Skeletal muscle tissue (tissue), 4 donors: ENCODE measurements around the gene EDEM1. TPM values are rescaled to one million over a fixed set of nuclear protein-coding genes. Genes with fewer than 3 reads are reported as not detected.
"Not testable (repeated sequence)": the region's sequence is repeated elsewhere in the genome, so short reads cannot be mapped to it uniquely, and the experiment has no call there.

Source experiments
- H3K27ac ChIP-seq: one replicate; pipeline ENCODE4 v1.7.0; 2013; ENCODE audit warnings: mild to moderate bottlenecking, low read depth, low read length, inconsistent platforms
- H3K27me3 ChIP-seq, 3 donors: one replicate each; pipeline ENCODE4 v1.7.0; 2013; ENCODE audit warnings: low read length in 3 of 3; ENCODE audit not compliant: control insufficient read depth in 3 of 3, insufficient read depth in 3 of 3
- H3K36me3 ChIP-seq, 3 donors: one replicate each; pipeline ENCODE4 v1.7.0; 2013; ENCODE audit warnings: low read length in 3 of 3; ENCODE audit not compliant: control insufficient read depth in 3 of 3, insufficient read depth in 3 of 3
- H3K4me1 ChIP-seq, 3 donors: one replicate each; pipeline ENCODE4 v1.7.0; 2013; ENCODE audit warnings: low read length in 3 of 3, mild to moderate bottlenecking in 3 of 3; ENCODE audit not compliant: control insufficient read depth in 3 of 3, insufficient read depth in 3 of 3
- H3K4me3 ChIP-seq, 3 donors: one replicate each; pipeline ENCODE4 v1.7.0; 2013; ENCODE audit warnings: low read length in 3 of 3
- H3K9ac ChIP-seq, 3 donors: one replicate each; pipeline ENCODE4 v1.7.0; 2013; ENCODE audit warnings: low read length in 3 of 3, mild to moderate bottlenecking in 3 of 3, moderate library complexity in 2 of 3, low read depth in 1 of 3
- H3K9me3 ChIP-seq, 3 donors: one replicate each; pipeline ENCODE4 v1.7.0; 2013; ENCODE audit warnings: low read length in 3 of 3; ENCODE audit not compliant: control insufficient read depth in 3 of 3
- total RNA-seq: library from RNA; depleted of rRNA; stranded (reverse); fragments of >200 nt; gene quantifications from one replicate; pipeline ENCODE4 v1.2.3, GENCODE V29; 2014
- donor health status: Osteomylitis.

The EDEM1 gene
- total RNA-seq, 1 donor from 2014 or later = 5.7 TPM

DNA sequence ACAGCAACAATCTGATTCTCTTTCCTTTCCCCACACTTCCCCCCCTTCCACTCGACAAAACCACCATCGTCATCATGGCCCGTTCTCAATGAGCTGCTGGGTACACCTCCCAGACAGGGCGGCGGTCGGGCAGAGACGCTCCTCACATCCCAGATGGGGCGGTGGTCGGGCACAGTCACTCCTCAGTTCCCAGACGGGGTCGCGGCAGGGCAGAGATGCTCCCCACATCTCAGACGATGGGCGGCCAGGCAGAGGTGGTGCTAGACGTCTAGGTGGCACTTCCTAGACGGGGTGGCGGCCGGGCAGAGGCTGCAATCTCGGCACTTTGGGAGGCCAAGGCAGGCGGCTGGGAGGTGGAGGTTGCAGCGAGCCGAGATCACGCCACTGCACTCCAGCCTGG lies 55.3 kb downstream of the EDEM1 start:
- not testable (repeated sequence) for H3K27ac ChIP-seq, H3K27me3 ChIP-seq, H3K4me1 ChIP-seq, H3K36me3 ChIP-seq, H3K4me3 ChIP-seq, H3K9ac ChIP-seq, H3K9me3 ChIP-seq

DNA sequence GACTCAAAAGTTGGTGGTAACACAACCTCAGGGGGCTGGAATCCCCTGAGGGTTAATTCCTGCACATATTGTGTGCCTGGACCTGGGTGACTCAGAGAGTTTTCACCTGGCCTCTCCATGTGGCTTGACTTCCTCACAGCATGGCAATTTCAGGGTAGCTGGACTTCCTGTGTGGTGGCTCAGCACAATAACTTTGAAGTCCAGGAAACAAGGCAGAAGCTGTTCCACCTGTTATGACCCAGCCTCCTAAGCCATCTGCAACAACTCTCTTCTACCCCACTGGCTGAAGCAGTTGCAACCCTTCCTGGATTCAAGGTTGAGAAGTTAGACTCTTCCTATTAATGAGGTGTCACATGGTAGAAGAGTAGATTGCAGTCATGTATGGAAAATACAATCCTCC lies 58.4 kb downstream of the EDEM1 start:
- Histone ChIP-seq H3K27ac (no peak overlapping the region), H3K27me3 (no peaks in the 10 kb centered on the region), H3K36me3 (no peaks in the 10 kb centered on the region), H3K4me3 (no peak overlapping the region), H3K9me3 (no peaks in the 10 kb centered on the region), H3K4me1 (no peaks in the 10 kb centered on the region), H3K9ac (no peak overlapping the region)

DNA sequence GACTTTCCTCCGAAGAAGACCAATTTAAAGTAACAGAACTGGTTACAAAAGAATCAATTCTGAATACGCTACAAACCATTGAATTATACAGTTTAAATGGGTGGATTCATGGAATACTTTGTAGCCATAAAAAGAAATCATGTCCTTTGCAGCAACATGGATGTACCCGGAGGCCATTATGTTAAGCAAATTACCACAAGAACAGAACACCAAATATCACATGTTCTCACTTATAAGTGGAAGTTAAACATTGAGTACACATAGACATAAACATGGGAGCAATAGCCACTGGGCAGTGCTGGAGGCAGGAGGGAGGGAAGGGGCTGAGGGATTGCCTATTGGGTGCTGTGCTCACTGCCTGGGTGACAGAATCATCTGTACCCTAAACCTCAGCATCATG lies 61.3 kb downstream of the EDEM1 start:
- H3K4me3 ChIP-seq = no peak overlapping the region

DNA sequence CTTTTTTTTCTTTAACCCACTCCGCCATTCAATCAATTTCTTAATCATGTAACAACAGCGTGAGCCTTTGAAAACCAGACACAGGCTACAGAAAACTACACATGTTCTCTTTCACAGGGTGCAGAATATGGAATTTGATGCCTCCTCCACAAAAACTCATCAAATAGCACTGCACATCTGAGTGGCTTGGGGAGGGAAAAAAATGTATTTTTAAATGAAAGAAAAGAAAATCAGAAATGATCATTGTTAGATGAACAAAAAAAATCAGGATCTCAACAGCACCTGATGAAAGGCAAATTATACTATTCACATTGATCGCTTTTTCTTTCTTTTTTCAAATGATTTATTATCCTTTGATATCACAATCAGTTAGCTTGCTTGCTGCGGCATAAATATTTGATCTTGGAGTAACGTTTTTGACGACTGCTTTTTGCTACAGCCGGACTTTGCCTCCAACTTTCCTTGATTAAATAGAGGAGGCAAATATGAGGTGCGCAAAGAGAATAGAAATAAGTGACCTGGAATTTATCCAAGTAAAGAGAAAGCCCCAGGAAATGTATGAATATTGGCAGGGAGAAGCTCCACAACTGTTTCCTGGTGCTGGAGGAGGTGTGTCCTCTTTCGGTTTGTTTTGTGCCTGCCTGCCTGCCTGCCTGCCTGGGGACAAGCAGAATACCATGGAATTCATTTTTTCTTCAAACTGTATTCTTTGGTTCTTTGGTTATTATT lies 63.1 kb downstream of the EDEM1 start:
- H3K9ac ChIP-seq = peak overlapping the region in 1 of 3 donors; percentile 28
- no peaks in the 10 kb centered on the region for H3K9me3 ChIP-seq
- peak overlapping the region; percentile 17 to 43 (median 42) for H3K4me3 ChIP-seq

More for the DNA sequence above, 61.3 kb downstream of the EDEM1 start:
- H3K27ac ChIP-seq = no peak overlapping the region
- H3K27me3 ChIP-seq = no peaks in the 10 kb centered on the region
- H3K36me3 ChIP-seq = no peaks in the 10 kb centered on the region
- no peaks in the 10 kb centered on the region for H3K9me3 ChIP-seq
- no peaks in the 10 kb centered on the region for H3K4me1 ChIP-seq
- no peak overlapping the region for H3K9ac ChIP-seq

DNA sequence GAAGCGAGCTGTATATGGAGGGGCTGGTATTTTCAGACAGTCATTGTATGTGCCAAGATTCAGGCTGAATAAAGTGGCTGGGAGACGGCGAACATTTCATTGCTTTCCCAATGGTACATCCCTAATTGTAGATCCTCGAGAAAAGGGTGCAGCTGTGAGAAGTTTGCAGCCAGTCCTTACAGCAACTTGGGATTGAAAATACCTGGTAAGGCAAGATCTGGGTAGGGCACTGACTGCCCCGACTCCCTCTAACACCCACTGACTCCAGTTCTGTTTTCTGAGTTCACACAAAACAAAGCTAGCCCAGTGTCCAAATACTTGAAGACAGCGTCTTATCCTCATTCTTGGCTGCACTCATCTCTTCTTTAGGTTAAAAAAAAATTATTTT lies 63.7 kb downstream of the EDEM1 start:
- Histone ChIP-seq H3K4me1 (no peaks in the 10 kb centered on the region), H3K4me3 (peak overlapping the region; percentile 17 to 43 (median 42)), H3K9ac (peak overlapping the region in 1 of 3 donors; percentile 28), H3K36me3 (no peaks in the 10 kb centered on the region), H3K27ac (no peak overlapping the region), H3K9me3 (no peaks in the 10 kb centered on the region), H3K27me3 (peaks cover 0 to 3% (median 0%) of the 10 kb centered on the region in 3 donors)

More for the DNA sequence above, 63.1 kb downstream of the EDEM1 start:
- Histone ChIP-seq H3K27me3 (peaks cover 0 to 3% (median 0%) of the 10 kb centered on the region in 3 donors), H3K4me1 (no peaks in the 10 kb centered on the region), H3K27ac (no peak overlapping the region), H3K36me3 (no peaks in the 10 kb centered on the region)

DNA sequence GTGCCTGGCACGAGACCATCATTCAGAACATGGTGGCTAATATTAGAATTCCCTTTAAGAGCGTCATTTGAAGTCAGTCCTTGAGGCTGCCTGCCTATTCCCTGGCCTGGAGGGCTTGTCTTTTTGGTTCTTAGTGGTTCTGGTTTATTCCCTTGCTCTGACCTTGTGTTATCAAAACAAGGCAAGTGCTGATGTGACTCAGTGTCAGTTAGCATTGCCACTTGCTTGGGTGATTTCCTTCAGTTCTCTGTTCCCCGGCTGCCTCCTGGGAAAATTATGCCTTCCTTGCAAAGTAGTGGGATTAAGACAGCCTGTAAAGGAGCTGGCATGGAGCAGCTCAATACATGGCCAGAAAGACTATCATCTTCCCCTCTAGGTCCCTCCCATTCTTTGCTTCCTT lies 64.6 kb downstream of the EDEM1 start:
- Histone ChIP-seq H3K4me3 (no peak overlapping the region), H3K9me3 (no peaks in the 10 kb centered on the region), H3K27ac (no peak overlapping the region), H3K4me1 (no peaks in the 10 kb centered on the region), H3K9ac (no peak overlapping the region), H3K36me3 (no peaks in the 10 kb centered on the region), H3K27me3 (peaks cover 0 to 3% (median 0%) of the 10 kb centered on the region in 3 donors)

DNA sequence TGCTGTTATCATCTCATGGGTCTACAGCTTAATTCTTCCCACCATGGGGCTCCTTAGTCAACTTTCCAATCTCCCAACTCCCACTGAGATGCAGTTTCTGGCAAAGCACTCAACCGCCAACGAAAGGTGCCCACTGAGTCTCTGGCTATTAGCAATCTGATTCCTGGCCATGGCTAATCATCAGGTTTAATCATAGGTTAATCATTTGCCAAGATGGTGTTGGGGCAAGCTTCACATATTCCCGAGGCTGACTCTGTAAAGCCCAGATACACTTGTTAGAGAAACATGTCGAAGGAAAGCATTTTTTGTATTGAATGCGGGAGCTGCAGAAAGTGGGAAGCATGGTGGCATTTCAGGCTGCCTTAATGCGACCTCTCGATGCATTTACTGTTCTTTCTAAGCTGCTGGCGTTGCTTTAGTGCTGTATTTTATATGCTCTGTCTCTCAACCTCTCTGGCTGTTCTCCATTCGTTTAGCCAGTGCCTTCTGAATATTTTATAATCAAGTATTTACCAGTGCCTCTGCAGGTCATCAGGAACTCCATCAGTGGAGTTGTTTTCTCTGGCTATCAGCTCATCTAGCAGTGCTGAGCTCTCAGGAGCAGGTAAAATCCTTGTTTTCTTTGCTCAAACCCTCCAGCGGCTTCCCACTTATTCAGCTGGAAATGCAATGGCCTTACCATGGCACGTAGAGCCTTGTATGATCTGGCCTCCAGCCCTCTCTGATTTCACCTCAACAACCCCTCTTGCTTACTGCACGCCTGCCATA lies 67.0 kb downstream of the EDEM1 start:
- peaks cover 0 to 3% (median 0%) of the 10 kb centered on the region in 3 donors for H3K27me3 ChIP-seq
- H3K4me1 ChIP-seq = no peaks in the 10 kb centered on the region

DNA sequence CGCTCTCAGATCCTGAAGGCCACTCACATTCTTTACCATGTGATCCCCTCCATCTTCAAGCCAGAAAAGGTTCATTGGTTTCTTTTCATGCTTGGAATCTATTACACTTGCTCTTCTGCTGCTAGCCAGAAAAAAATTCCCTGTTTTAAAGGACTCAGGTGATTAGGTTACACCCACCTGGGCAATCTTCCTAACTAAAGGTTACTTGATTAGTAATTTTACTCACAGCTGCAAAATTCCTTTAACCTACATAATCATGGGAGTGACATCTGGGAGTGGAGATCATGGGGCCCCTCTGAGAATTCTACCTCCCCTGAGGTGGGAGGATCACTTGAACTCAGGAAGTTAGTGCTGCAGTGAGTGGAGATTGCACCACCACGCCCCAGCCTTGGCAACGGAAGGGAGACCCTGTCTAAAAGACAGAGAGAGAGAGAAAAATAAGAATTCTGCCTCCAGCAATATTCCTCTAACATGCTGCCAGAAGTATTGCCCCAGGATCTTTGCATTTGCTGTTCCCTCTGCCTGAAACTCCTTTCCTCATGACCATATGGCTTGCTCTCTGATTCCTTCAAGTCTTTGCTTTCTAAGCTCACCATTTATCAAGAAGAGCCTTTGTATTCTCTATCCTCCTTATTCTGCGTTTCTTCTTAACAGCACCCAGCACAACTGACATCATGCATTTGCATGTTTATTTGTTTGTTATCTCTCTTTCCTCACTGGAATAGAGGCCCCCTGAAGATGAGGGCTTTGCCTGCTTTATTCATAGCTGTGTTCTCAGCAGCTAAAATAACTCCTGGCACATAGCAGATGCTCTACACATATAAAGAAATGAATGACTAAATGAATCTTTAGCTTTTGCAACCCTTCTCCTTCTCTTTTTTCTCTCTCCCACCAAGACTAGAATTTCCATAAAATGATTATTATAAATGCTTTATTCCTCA lies 68.2 kb downstream of the EDEM1 start:
- Histone ChIP-seq H3K9ac (no peak overlapping the region), H3K4me1 (no peaks in the 10 kb centered on the region), H3K4me3 (no peak overlapping the region), H3K27ac (no peak overlapping the region), H3K36me3 (no peaks in the 10 kb centered on the region), H3K27me3 (peaks cover 0 to 3% (median 0%) of the 10 kb centered on the region in 3 donors), H3K9me3 (no peaks in the 10 kb centered on the region)

More for the DNA sequence above, 67.0 kb downstream of the EDEM1 start:
- Histone ChIP-seq H3K9ac (no peak overlapping the region), H3K9me3 (no peaks in the 10 kb centered on the region), H3K4me3 (no peak overlapping the region), H3K36me3 (no peaks in the 10 kb centered on the region), H3K27ac (no peak overlapping the region)

DNA sequence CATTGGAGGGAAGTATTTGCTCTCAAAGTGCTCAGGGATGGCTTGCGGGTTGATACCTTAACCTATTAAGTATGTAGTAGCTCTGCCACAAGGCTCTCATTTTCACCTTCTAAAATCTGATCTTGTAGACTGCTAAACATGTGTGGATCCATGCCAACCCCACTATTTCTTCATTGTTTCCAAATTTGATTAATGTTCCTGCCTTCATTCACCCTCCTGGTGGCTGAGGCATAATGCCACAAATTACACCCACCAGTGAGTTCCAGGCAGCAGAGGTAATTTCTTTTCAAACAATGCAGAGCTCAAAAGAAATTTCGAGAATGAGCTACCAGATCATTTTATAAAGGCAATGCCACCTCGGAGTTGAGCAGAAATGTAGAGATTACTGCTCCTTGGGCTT lies 71.0 kb downstream of the EDEM1 start:
- Histone ChIP-seq H3K36me3 (no peaks in the 10 kb centered on the region), H3K4me1 (no peaks in the 10 kb centered on the region)

More for the DNA sequence above, 71.0 kb downstream of the EDEM1 start:
- Histone ChIP-seq H3K27me3 (peaks cover 0 to 3% (median 0%) of the 10 kb centered on the region in 3 donors), H3K9ac (no peak overlapping the region), H3K27ac (no peak overlapping the region), H3K9me3 (no peaks in the 10 kb centered on the region), H3K4me3 (no peak overlapping the region)
